Panc1 (cell line): Measurements from ENCODE around the gene ALDH2. TPM values are rescaled to one million over a fixed set of nuclear protein-coding genes. Genes with fewer than 3 reads are reported as not detected.
"Not testable (repeated sequence)": the region's sequence is repeated elsewhere in the genome, so short reads cannot be mapped to it uniquely, and the experiment has no call there.

Experiments
- ATAC-seq: fragments of 200-7000 bp; cut with Tn5 transposase; 2 replicates; pipeline ENCODE4 v1.9.1; 2020; ENCODE audit warnings: mild to moderate bottlenecking, moderate library complexity
- BruUV-seq: library from RNA; stranded (reverse); fragments of 400-500 nt; replicated peaks from 2 replicates; lab custom pipeline; 2021; lab: Mats Ljungman, UMichigan
- CTCF ChIA-PET: fragments of 300-600 bp; sonication (Branson Sonifier 250); formaldehyde crosslinking; loops from one replicate; lab custom pipeline; 2022; ENCODE audit warnings: antibody characterized with exemption; lab: Charles Lee
- POLR2A ChIA-PET: fragments of 300-600 bp; sonication (Branson Sonifier 250); formaldehyde crosslinking; loops from one replicate; lab custom pipeline; 2022; ENCODE audit warnings: antibody characterized with exemption; lab: Charles Lee
- DNase-seq: peaks from one replicate; pipeline ENCODE4 v3.0.0-alpha.2; 2010; ENCODE audit warnings: low read depth, low spot score
- H3K27ac ChIP-seq: 2 replicates; pipeline ENCODE4 v1.5.1; 2011; ENCODE audit warnings: mild to moderate bottlenecking, low read length, inconsistent platforms
- H3K27me3 ChIP-seq: fragments of 200-500 bp; sonication (Bioruptor generic); 2 replicates; pipeline ENCODE4 v1.6.0; 2014; ENCODE audit warnings: low read length, inconsistent platforms; ENCODE audit not compliant: control insufficient read depth, insufficient read depth
- H3K36me3 ChIP-seq: fragments of 200-500 bp; sonication (Bioruptor generic); 2 replicates; pipeline ENCODE4 v1.5.1; 2014; ENCODE audit warnings: inconsistent platforms, mild to moderate bottlenecking, low read length, moderate library complexity; ENCODE audit not compliant: control insufficient read depth, insufficient read depth
- H3K4me1 ChIP-seq: 2 replicates; pipeline ENCODE4 v1.5.1; 2011; ENCODE audit warnings: inconsistent platforms, mild to moderate bottlenecking, low read length, moderate library complexity; ENCODE audit not compliant: control insufficient read depth, insufficient read depth
- H3K4me3 ChIP-seq, 2 experiments: 2 replicates each; pipeline ENCODE4 v1.5.1; 2011 to 2012; ENCODE audit warnings: low read depth in 2 of 2, low read length in 2 of 2, mild to moderate bottlenecking in 2 of 2, inconsistent platforms in 1 of 2, moderate library complexity in 1 of 2
- H3K9me3 ChIP-seq: fragments of 200-500 bp; sonication (Bioruptor generic); 2 replicates; pipeline ENCODE4 v1.5.1; 2014; ENCODE audit warnings: low read depth, mild to moderate bottlenecking, inconsistent platforms, low read length, moderate library complexity; ENCODE audit not compliant: control insufficient read depth, insufficient read depth
- POLR2AphosphoS5 ChIP-seq: IDR thresholded peaks from 2 replicates; pipeline ENCODE4 v1.6.1; 2012; ENCODE audit warnings: mild to moderate bottlenecking, low read depth, low read length, moderate library complexity
- SIN3A ChIP-seq: IDR thresholded peaks from 2 replicates; pipeline ENCODE4 v1.6.1; 2012; ENCODE audit warnings: low read depth, mild to moderate bottlenecking, low read length, moderate library complexity, borderline replicate concordance; ENCODE audit not compliant: insufficient read depth
- TCF7L2 ChIP-seq: IDR thresholded peaks from 2 replicates; pipeline ENCODE4 v1.6.1; 2011; ENCODE audit warnings: mild to moderate bottlenecking, low read depth, low read length, inconsistent platforms
- in situ Hi-C: cut with HindIII; loops from 2 replicates; pipeline ENCODE4 v1.10.0; 2016; ENCODE audit warnings: low sequenced_read_pairs, low pct_unique_long_range_greater_than_20kb
- intact Hi-C: fragments of 100-400 bp; cut with micrococcal nuclease; formaldehyde crosslinking; loops from one replicate; pipeline ENCODE4 v1.10.0; 2022; ENCODE audit not compliant: unreplicated experiment
- total RNA-seq: library from RNA; stranded (reverse); gene quantifications from one replicate; pipeline ENCODE4 v1.2.1, GENCODE V29; 2021; ENCODE audit not compliant: unreplicated experiment
- TF ChIP-seq, protein P1 (sequence below): fragments of 450-650 bp; IDR thresholded peaks from 2 replicates; pipeline ENCODE4 v1.5.1; 2017; ENCODE audit warnings: mild to moderate bottlenecking
- TF ChIP-seq, protein P2 (sequence below), 2 experiments: IDR thresholded peaks; 2 replicates each; pipeline ENCODE4 v1.6.1; 2011 to 2012; ENCODE audit warnings: low read depth in 2 of 2, control low read depth in 1 of 2, low read length in 1 of 2, mild to moderate bottlenecking in 1 of 2, moderate library complexity in 1 of 2; ENCODE audit not compliant: insufficient read depth in 1 of 2

The ALDH2 gene
- total RNA-seq, 1 experiment from 2014 or later = 9.0 TPM

DNA sequence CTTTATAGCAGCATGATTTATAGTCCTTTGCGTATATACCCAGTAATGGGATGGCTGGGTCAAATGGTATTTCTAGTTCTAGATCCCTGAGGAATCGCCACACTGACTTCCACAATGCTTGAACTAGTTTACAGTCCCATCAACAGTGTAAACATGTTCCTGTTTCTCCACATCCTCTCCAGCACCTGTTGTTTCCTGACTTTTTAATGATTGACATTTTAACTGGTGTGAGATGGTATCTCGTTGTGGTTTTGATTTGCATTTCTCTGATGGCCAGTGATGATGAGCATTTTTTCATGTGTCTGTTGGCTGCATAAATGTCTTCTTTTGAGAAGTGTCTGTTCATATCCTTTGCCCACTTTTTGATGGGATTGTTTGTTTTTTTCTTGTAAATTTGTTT lies 62.9 kb downstream of the ALDH2 start:
- BruUV-seq, CTCF ChIA-PET, POLR2A ChIA-PET, H3K27ac ChIP-seq, H3K4me3 ChIP-seq, DNase-seq, H3K36me3 ChIP-seq, in situ Hi-C loops, H3K9me3 ChIP-seq, ATAC-seq, intact Hi-C loops, H3K27me3 ChIP-seq, H3K4me1 ChIP-seq: not testable (repeated sequence)

DNA sequence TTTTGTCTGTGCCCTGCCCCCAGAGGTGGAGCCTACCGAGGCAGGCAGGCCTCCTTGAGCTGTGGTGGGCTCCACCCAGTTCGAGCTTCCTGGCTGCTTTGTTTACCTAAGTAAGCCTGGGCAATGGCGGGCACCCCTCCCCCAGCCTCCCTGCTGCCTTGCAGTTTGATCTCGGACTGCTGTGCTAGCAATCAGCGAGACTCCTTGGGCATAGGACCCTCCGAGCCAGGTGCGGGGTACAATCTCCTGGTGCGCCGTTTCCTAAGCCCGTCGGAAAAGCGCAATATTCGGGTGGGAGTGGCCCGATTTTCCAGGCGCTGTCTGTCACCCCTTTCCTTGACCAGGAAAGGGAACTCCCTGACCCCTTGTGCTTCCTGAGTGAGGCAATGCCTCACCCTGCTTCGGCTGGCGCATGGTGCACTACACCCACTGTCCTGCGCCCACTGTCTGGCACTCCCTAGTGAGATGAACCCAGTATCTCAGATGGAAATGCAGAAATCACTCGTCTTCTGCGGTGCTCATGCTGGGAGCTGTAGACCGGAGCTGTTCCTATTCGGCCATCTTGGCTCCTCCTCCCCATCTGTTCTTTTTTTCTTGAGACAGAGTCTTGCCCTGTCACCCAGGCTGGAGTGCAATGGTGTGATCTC lies 68.1 kb downstream of the ALDH2 start:
- BruUV-seq, intact Hi-C loops, POLR2A ChIA-PET, in situ Hi-C loops, H3K36me3 ChIP-seq, H3K9me3 ChIP-seq, ATAC-seq, DNase-seq, H3K27ac ChIP-seq, H3K27me3 ChIP-seq, H3K4me1 ChIP-seq: not testable (repeated sequence)
- CTCF ChIA-PET = interaction anchor here (1.0 kb wide), 1 partner anchor 22 kb away, joined by 4 read pairs; no protein-coding TSS in a partner anchor
- H3K4me3 ChIP-seq = peak overlapping the region in 1 of 2 experiments; percentile 34; a peak in 2 of 4 replicates

DNA sequence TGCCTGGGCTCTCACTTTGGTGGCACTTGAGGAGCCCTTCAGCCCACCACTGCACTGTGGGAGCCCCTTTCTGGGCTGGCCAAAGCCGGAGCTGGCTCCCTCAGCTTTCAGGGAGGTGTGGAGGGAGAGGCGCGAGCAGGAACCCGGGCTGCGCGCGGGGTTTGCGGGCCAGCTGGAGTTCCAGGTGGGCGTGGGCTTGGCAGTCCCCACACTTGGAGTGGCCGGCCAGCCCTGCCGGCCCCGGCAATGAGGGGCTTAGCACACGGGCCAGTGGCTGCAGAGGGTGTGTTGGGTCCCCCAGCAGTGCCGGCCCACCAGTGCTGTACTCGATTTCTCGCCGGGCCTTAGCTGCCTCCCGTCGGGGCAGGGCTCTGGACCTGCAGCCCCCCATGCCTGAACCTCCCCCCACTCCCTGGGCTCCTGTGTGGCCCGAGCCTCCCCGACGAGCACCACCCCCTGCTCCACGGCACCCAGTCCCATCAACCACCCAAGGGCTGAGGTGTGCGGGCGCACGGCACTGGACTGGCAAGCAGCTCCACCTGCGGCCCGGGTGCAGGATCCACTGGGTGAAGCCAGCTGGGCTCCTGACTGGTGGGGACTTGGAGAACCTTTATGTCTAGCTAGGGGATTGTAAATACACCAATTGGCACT lies 68.9 kb downstream of the ALDH2 start:
- DNase-seq, BruUV-seq, H3K36me3 ChIP-seq, H3K4me1 ChIP-seq, ATAC-seq, POLR2A ChIA-PET, in situ Hi-C loops, H3K27ac ChIP-seq, H3K9me3 ChIP-seq, H3K27me3 ChIP-seq, H3K4me3 ChIP-seq, intact Hi-C loops: not testable (repeated sequence)
- CTCF ChIA-PET = interaction anchor here (1.0 kb wide), 1 partner anchor 23 kb away, joined by 4 read pairs; no protein-coding TSS in a partner anchor

DNA sequence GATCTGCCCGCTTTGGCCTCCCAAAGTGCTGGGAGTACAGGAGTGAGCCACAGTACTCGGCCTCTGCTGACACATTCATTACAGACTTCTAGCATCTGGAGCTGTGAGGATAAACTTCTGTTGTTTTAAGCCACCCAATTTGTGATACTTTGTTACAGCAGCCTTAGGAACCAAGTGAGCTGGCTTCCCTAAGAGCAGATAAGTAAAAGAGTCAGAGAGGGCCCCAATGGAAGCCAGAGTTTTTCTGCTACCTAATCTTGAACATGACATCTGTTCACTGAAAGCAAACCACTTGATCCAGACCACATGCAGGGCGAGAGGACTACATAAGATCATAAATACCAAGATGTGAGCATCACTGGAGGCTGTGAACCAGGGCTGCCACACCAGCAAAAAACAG lies 71.6 kb downstream of the ALDH2 start:
- no peak for ATAC-seq
- POLR2A ChIA-PET = no interaction called here
- intact Hi-C loops (no loop called here), in situ Hi-C loops (no loop called here)
- BruUV-seq = no TSS peak
- Histone ChIP-seq H3K9me3 (no peaks in the 10 kb centered on the region), H3K4me3 (no peak overlapping the region), H3K36me3 (peaks cover 3% of the 10 kb centered on the region; the same call in 1 of the 2 replicates), H3K27me3 (no peaks in the 10 kb centered on the region), H3K4me1 (peaks cover 7% of the 10 kb centered on the region; the same call in 1 of the 2 replicates), H3K27ac (no peak overlapping the region)
- no peak for DNase-seq
- TF ChIP-seq, protein P1, sequence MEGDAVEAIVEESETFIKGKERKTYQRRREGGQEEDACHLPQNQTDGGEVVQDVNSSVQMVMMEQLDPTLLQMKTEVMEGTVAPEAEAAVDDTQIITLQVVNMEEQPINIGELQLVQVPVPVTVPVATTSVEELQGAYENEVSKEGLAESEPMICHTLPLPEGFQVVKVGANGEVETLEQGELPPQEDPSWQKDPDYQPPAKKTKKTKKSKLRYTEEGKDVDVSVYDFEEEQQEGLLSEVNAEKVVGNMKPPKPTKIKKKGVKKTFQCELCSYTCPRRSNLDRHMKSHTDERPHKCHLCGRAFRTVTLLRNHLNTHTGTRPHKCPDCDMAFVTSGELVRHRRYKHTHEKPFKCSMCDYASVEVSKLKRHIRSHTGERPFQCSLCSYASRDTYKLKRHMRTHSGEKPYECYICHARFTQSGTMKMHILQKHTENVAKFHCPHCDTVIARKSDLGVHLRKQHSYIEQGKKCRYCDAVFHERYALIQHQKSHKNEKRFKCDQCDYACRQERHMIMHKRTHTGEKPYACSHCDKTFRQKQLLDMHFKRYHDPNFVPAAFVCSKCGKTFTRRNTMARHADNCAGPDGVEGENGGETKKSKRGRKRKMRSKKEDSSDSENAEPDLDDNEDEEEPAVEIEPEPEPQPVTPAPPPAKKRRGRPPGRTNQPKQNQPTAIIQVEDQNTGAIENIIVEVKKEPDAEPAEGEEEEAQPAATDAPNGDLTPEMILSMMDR = no peak
- no peak for TF ChIP-seq POLR2AphosphoS5
- no peak for TF ChIP-seq SIN3A
- TF ChIP-seq, protein P2, sequence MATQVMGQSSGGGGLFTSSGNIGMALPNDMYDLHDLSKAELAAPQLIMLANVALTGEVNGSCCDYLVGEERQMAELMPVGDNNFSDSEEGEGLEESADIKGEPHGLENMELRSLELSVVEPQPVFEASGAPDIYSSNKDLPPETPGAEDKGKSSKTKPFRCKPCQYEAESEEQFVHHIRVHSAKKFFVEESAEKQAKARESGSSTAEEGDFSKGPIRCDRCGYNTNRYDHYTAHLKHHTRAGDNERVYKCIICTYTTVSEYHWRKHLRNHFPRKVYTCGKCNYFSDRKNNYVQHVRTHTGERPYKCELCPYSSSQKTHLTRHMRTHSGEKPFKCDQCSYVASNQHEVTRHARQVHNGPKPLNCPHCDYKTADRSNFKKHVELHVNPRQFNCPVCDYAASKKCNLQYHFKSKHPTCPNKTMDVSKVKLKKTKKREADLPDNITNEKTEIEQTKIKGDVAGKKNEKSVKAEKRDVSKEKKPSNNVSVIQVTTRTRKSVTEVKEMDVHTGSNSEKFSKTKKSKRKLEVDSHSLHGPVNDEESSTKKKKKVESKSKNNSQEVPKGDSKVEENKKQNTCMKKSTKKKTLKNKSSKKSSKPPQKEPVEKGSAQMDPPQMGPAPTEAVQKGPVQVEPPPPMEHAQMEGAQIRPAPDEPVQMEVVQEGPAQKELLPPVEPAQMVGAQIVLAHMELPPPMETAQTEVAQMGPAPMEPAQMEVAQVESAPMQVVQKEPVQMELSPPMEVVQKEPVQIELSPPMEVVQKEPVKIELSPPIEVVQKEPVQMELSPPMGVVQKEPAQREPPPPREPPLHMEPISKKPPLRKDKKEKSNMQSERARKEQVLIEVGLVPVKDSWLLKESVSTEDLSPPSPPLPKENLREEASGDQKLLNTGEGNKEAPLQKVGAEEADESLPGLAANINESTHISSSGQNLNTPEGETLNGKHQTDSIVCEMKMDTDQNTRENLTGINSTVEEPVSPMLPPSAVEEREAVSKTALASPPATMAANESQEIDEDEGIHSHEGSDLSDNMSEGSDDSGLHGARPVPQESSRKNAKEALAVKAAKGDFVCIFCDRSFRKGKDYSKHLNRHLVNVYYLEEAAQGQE (IDR thresholded peaks at IDR 0.05; ENCODE audit: insufficient read depth in 1 of 2, low read depth in 2 of 2, low read length in 1 of 2) = no peak
- TF ChIP-seq TCF7L2 = no peak
- CTCF ChIA-PET = no interaction called here
